Measurements from ENCODE around the gene SDHAF4.
"Not testable (repeated sequence)": the region's sequence is repeated elsewhere in the genome, so short reads cannot be mapped to it uniquely, and the experiment has no call there.

Gene SDHAF4

DNA sequence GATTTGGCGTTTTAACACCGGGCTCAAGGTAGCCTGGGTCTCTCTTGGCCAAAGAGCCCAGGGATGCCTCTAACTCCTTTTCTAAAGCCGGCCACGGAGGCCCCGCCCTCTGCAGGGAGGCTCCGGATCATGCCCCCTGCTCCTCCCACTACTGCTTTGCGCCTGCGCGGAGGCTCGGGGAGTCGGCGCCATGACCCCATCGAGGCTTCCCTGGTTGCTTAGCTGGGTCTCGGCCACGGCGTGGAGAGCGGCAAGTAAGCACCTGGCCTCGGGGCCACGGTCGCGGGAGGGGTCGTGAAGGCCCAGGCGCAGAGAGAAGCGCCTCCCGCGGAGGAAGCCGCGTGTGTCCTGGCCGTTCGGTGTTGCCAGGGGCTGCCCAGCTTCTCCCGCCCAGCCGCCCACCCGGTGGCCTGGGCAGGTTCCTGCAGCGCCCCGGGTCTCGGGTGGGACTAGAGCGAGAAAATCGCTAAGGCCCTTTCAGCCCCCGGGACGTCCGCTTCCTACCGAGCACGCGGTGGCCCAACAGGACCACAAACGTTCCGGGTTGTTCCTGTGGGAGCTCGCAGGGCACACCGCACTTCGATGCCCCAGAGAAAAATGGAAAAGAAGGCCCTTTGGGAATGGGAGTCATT is at the start of gene SDHAF4:
Gene SDHAF4, plus strand, starts transcription at position 180 of the 632 bp plus-strand sequence. Its CDS starts 11 bp downstream, at position 191.
- in situ Hi-C loops (cut with MboI; ENCODE audit: low sequenced_read_pairs), result no loop called here

DNA sequence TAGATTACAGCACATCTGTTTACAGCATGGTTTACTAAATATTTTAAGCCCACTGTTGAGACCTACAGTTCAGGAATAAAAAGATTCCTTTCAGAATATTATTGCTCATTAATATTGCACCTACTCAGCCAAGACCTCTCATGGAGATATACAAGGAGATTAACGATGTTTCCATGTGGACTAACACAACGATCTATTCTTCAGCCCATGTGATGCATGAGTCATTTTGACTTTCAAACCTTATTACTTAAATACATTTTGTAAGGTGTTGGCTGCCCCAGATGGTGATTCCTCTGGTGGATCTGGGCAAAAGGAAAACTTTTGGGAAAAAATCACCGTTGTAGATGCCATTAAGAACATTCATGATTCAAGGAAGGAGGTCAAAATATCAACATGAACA is 48.0 kb upstream of the SDHAF4 start:
- in situ Hi-C loops (cut with MboI; ENCODE audit: low sequenced_read_pairs), result no loop called here

DNA sequence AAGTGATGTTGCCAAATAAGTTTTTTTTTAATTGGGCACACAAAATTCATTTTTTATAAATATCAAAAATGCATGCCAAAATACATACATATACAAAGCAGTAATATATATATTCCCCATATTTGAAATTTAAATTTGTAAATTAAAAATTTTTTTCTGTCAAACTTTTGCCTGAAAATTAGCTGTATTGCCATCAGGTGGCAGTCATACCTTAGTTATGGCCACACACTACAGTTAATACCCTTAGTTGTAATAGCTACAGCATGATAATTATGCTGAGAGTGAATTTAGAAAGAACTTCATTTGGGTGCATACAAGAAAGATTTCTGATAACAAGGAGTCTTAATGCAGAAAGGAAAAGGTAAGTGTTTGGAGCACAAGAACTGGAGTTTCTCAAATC is 46.2 kb upstream of the SDHAF4 start:
- in situ Hi-C loops (cut with MboI; ENCODE audit: low sequenced_read_pairs), result no loop called here

DNA sequence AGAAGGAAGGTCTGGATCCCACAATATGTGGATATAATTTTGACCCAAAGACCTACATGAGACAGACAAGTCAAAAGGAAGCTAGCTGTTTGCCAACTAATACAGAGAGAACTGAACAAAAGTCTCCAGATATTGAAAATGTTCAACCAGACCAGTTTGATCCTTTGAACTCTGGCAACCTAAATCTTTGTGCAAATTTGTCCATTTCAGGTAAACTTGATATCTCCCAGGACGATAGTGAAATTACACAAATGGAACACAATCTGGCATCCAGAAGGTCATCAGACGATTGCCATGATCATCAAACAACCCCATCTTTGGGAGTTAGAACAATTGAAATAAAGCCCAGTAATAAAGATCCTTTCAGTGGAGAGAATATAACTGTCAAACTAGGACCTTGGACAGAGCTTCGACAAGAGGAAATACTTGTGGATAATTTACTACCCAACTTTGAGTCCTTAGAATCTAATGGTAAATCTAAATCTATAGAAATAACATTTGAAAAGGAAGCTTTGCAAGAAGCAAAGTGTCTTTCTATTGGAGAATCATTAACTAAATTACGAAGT is 41.9 kb upstream of the SDHAF4 start:
- in situ Hi-C loops (cut with MboI; ENCODE audit: low sequenced_read_pairs), result no loop called here

GRCh38 chr6:70527071-70527737 is 39.5 kb upstream of the SDHAF4 start:
- in situ Hi-C loops (cut with MboI; ENCODE audit: low sequenced_read_pairs), result no loop called here

DNA sequence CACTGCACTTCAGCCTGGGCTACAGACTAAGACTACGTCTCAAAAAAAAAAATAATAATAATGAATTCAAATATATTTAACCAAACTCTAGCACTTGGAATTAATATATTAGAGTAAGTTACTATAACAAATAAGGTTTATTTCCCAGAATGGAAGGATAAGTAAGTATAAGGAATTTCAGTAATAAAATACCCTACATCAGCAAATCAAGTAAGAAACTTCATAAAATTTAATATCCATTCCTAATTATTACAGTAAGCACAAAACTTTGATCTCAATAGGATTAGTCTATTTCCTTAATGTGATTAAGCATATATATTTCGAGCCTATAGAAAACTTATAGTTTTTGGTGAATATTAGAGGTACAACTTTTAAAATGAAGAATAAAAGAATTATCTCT is 36.7 kb upstream of the SDHAF4 start:
- in situ Hi-C loops (cut with MboI; ENCODE audit: low sequenced_read_pairs), result no loop called here

GRCh38 chr6:70531133-70531532 is 35.6 kb upstream of the SDHAF4 start:
- in situ Hi-C loops (cut with MboI; ENCODE audit: low sequenced_read_pairs), result no loop called here

DNA sequence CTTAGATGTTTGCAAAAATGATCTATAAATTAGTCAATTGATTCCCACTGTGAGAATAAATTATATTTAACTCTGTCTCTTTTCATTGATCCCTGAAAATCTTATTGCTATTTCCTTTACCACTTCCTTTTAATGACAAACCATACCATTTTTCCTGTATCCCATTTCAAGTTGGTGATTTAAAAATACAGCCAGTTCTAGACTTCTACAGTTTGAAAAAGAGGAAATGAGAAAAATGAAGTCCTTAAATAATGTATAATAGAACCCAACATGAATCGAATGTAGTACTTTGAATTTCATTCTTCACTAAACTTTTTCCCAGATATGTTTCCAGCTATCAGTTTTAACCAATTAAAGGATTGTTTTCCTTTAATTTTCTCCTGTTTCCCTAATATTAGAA is 29.5 kb upstream of the SDHAF4 start:
- in situ Hi-C loops (cut with MboI; ENCODE audit: low sequenced_read_pairs), result no loop called here

GRCh38 chr6:70538376-70538775 is 28.4 kb upstream of the SDHAF4 start:
- in situ Hi-C loops (cut with MboI; ENCODE audit: low sequenced_read_pairs), result no loop called here

GRCh38 chr6:70547313-70547712 is 19.4 kb upstream of the SDHAF4 start:
- in situ Hi-C loops (cut with MboI; ENCODE audit: low sequenced_read_pairs), result no loop called here

DNA sequence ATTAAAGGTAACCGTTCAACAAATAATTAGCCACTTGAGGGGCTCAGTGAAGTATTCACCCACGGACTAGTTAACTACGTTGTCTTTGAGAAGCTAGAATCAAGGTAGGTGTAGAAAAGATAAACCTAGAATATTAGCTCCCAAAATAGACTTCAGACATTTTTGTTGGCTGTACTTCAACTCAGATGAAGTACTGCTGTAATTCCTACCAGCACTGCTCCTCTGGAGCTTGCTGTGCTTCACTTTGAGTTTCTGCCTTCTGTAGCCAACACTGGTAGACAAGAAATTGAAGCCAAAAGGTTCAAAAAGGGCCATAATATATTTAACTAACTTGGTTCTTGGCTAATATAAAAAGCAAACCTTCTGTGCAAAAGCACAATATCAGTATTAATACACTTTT is 18.8 kb upstream of the SDHAF4 start:
- in situ Hi-C loops (cut with MboI; ENCODE audit: low sequenced_read_pairs), result no loop called here

GRCh38 chr6:70549327-70549726 is 17.4 kb upstream of the SDHAF4 start:
- in situ Hi-C loops (cut with MboI; ENCODE audit: low sequenced_read_pairs), result no loop called here

- in situ Hi-C loops (cut with MboI; ENCODE audit: low sequenced_read_pairs), result no loop called here
These were observed 15.2 kb upstream of the SDHAF4 start for GRCh38 chr6:70551566-70551965.

- in situ Hi-C loops (cut with MboI; ENCODE audit: low sequenced_read_pairs), result not testable (repeated sequence)
These were observed 14.3 kb upstream of the SDHAF4 start for GRCh38 chr6:70552286-70552940.

GRCh38 chr6:70552974-70553373 is 13.8 kb upstream of the SDHAF4 start:
- in situ Hi-C loops (cut with MboI; ENCODE audit: low sequenced_read_pairs), result no loop called here

- in situ Hi-C loops (cut with MboI; ENCODE audit: low sequenced_read_pairs), result no loop called here
These were observed 8.7 kb upstream of the SDHAF4 start for GRCh38 chr6:70557998-70558397.

GRCh38 chr6:70562401-70562800 is 4.3 kb upstream of the SDHAF4 start:
- in situ Hi-C loops (cut with MboI; ENCODE audit: low sequenced_read_pairs), result not testable (repeated sequence)

GRCh38 chr6:70563530-70563929 is 3.2 kb upstream of the SDHAF4 start:
- in situ Hi-C loops (cut with MboI; ENCODE audit: low sequenced_read_pairs), result no loop called here

DNA sequence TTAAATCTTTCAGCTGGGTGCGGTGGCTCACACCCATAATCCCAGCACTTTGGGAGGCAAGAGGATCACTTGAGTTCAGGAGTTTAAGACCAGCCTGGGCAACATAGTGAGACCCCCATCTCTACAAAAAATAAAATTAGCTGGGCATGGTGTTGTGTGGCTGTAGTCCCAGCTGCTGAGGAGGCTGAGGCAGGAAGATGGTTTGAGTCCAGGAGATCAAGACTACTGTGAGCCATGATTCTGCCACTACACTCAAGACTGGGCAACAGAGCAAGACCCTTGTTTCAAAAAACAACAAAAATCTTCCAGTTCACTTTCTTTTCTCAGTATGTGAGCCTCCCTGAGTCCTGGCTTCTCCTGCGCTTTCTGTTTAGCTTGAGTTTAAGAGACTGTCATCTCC is 7.9 kb downstream of the SDHAF4 start:
- in situ Hi-C loops (cut with MboI; ENCODE audit: low sequenced_read_pairs), result no loop called here

DNA sequence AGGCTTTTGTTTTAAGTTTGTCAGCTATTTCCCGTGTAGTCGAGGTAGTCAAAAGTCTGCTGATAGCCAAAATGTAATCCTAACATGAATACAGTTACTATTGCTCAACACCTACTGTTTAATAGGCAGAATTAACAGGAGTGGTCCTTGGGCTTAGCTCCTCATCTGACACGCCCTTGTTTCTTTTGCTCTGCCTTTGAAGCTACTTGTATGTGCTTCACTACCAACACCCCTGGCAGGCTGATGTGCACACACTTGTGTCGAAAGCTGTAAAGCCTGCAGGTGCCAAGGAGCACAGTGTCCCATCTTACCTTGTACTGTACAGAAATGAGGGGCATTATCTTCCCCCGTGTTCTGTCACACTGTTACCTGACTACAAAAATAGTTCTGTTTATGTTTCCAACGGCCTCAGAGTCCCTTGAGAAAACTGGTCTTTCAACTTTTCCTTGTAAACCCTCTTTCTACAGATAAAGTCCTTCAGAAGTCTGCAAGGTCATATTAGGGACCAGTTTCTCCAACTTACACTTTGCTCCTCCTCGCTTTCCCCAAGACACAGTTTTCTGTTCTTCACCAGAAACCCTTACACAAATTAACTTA is 9.3 kb downstream of the SDHAF4 start:
- in situ Hi-C loops (cut with MboI; ENCODE audit: low sequenced_read_pairs), result no loop called here

DNA sequence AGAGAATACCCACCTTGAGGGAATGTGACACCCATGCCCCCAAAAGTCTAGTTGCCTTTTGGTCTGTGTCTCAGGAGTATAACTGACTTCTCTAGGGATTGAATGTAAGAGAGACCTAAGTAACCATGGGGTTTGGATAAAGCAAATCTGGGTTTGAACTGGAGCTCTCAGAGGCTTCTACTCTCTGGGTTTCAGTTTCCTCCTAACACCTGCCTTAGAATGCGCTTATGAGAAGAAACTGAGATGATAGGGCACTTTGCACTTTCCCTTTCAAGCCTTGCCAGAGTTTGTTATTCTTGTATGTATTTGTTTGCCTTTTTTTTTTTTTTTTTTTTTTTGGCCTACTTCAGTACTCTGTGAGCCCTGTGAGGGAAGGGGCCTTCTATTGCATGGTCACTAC is 19.4 kb downstream of the SDHAF4 start:
- in situ Hi-C loops (cut with MboI; ENCODE audit: low sequenced_read_pairs), result no loop called here

DNA sequence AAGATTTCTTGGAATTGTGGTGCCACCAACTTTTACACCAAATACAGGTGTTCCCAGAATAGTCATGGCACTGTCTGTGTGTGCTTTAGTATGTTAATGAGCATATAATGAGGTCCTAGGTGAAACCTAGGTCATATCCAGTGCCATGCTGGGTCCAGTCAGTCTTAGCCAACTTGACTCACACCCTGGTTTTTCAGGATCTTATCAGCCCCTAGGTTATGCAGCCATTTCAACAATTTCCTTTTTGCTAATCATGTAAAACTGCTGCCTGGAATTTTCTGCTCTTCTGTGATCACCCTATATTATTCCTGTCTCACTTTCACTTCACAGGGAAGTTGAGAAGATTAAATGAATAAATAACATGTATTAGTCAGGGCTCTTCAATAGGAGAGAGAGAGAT is 23.7 kb downstream of the SDHAF4 start:
- in situ Hi-C loops (cut with MboI; ENCODE audit: low sequenced_read_pairs), result no loop called here
